ENCODE results near the gene FAM3D.

The FAM3D gene

DNA sequence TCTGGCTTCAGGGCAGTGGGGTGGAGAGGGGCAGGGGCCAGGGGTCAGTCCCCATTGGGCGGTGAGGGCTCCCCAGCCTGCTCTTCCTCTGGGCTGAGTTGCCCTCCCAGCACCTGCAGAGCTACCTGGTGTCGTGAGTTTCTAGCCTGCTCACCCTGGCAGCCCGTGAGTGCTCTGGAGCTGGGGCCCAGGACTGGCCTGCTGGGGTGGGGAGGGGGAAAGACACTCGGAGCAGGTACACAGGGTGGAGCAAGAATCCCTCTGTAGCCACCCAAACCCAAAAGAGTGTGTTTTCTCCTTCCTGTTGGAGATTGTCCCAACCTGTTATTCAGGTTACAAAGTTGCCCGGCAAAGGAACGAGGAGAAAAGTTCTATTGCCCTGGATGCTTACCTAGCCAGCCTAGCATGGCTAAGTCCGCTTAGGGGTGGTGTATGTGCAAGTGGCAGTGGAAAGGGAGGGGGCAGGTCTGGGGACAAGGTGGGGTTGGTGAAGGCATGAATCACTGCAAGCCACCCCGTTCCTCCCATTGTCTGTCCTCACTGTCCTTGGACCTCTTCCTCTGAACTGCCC, 8.9 kb downstream of the FAM3D start:
- Histone ChIP-seq H4K20me1 (ENCODE audit: insufficient read depth) (no peaks in the 10 kb centered on the region), H3K27me3 (ENCODE audit: insufficient read depth, low read depth) (no peaks in the 10 kb centered on the region), H3K4me3 (IDR thresholded peaks at IDR 0.05; ENCODE audit: insufficient read depth, low read depth, low read length) (no peak overlapping the region), H3K4me1 (ENCODE audit: low read depth, poor library complexity, severe bottlenecking) (no peaks in the 10 kb centered on the region), H3K4me2 (no peak overlapping the region), H3K79me2 (ENCODE audit: insufficient read depth, low read depth) (no peaks in the 10 kb centered on the region), H3K9ac (no peak overlapping the region), H3K36me3 (ENCODE audit: insufficient read depth) (no peaks in the 10 kb centered on the region), H2AFZ (ENCODE audit: low read depth) (no peak overlapping the region), H3K27ac (no peak overlapping the region)
- TF ChIP-seq, protein P1, sequence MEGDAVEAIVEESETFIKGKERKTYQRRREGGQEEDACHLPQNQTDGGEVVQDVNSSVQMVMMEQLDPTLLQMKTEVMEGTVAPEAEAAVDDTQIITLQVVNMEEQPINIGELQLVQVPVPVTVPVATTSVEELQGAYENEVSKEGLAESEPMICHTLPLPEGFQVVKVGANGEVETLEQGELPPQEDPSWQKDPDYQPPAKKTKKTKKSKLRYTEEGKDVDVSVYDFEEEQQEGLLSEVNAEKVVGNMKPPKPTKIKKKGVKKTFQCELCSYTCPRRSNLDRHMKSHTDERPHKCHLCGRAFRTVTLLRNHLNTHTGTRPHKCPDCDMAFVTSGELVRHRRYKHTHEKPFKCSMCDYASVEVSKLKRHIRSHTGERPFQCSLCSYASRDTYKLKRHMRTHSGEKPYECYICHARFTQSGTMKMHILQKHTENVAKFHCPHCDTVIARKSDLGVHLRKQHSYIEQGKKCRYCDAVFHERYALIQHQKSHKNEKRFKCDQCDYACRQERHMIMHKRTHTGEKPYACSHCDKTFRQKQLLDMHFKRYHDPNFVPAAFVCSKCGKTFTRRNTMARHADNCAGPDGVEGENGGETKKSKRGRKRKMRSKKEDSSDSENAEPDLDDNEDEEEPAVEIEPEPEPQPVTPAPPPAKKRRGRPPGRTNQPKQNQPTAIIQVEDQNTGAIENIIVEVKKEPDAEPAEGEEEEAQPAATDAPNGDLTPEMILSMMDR (conservative IDR thresholded peaks at IDR 0.05; ENCODE audit: low read depth, low read length) = no peak

DNA sequence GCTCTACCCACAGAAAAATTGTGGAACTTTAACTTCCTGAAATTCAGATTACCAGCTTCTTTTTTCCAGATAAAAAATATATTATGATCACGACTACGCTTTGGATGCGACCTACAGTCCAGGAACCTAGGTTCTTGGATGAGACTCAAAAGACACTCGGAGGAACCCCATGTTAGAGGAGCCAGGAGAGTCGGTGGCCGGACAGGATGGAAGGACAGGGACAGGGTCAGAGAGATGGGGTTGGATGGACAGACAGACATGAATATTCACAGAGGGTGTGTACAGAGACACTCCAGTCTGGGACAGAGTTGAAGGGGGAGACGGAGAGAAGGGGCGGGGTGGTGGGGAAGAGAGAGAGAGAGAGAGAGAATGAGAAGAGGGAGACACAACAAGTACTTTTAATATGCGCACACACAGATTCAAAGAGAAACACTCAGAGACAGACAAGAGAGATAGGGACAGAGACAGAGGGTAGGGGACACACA, 9.5 kb downstream of the FAM3D start:
- TF ChIP-seq, protein P1 (conservative IDR thresholded peaks at IDR 0.05; ENCODE audit: low read depth, low read length) = no peak
- no peaks in the 10 kb centered on the region for H4K20me1 ChIP-seq (ENCODE audit: insufficient read depth)
- no peaks in the 10 kb centered on the region for H3K27me3 ChIP-seq (ENCODE audit: insufficient read depth, low read depth)
- H3K4me3 ChIP-seq (IDR thresholded peaks at IDR 0.05; ENCODE audit: insufficient read depth, low read depth, low read length) = no peak overlapping the region
- H2AFZ ChIP-seq (ENCODE audit: low read depth) = no peak overlapping the region
- no peaks in the 10 kb centered on the region for H3K79me2 ChIP-seq (ENCODE audit: insufficient read depth, low read depth)
- H3K9ac ChIP-seq = no peak overlapping the region
- no peak overlapping the region for H3K27ac ChIP-seq
- no peaks in the 10 kb centered on the region for H3K36me3 ChIP-seq (ENCODE audit: insufficient read depth)
- H3K4me1 ChIP-seq (ENCODE audit: low read depth, poor library complexity, severe bottlenecking) = no peaks in the 10 kb centered on the region
- H3K4me2 ChIP-seq = no peak overlapping the region

DNA sequence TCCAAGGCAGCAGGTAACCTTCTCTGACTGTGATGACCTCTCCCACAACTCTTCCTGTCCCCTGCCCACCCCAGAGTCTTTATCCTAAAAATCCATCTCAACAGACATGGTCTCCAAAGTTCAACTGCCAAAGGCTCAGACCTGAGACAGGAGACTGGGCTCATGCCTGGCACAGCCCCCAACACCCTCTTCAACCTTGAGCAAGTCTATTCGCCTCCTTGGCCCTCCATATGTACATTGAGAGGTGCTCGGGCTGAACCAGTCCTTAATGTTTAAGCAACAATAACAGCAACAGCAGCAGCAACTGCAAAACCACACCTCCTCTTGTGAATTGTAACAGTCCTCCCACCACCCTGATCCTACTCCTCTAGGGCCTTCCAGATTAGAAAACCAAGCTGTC, 9.9 kb downstream of the FAM3D start:
- no peak overlapping the region for H3K9ac ChIP-seq
- H2AFZ ChIP-seq (ENCODE audit: low read depth) = no peak overlapping the region
- H3K4me3 ChIP-seq (IDR thresholded peaks at IDR 0.05; ENCODE audit: insufficient read depth, low read depth, low read length) = no peak overlapping the region
- TF ChIP-seq, protein P1 (conservative IDR thresholded peaks at IDR 0.05; ENCODE audit: low read depth, low read length) = no peak
- H3K27me3 ChIP-seq (ENCODE audit: insufficient read depth, low read depth) = no peaks in the 10 kb centered on the region
- H3K27ac ChIP-seq = no peak overlapping the region
- H3K36me3 ChIP-seq (ENCODE audit: insufficient read depth) = no peaks in the 10 kb centered on the region
- H4K20me1 ChIP-seq (ENCODE audit: insufficient read depth) = no peaks in the 10 kb centered on the region
- H3K79me2 ChIP-seq (ENCODE audit: insufficient read depth, low read depth) = no peaks in the 10 kb centered on the region
- H3K4me1 ChIP-seq (ENCODE audit: low read depth, poor library complexity, severe bottlenecking) = no peaks in the 10 kb centered on the region
- no peak overlapping the region for H3K4me2 ChIP-seq

DNA sequence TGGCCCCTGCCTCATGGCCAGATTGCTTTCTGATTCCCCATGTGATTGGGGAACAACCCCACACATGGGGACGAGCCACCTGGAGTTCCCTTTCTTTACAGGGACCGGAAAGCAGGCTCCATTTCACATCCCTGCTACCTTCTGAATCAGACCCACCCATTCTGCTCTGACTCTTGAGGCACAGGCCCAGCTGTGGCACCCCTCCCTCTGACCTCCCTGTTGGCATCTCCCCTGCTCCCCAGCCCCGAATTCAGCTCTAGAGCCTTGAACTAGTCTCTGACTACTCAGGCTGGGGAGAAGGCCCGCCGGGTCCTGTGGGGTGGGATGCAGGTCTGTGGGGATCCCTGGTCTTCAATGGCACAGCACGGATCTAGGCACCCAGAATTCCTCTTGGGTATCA, 12.1 kb downstream of the FAM3D start:
- no peaks in the 10 kb centered on the region for H3K36me3 ChIP-seq (ENCODE audit: insufficient read depth)

More for the DNA sequence above, 12.1 kb downstream of the FAM3D start:
- H3K4me3 ChIP-seq (IDR thresholded peaks at IDR 0.05; ENCODE audit: insufficient read depth, low read depth, low read length) = no peak overlapping the region
- no peaks in the 10 kb centered on the region for H3K27me3 ChIP-seq (ENCODE audit: insufficient read depth, low read depth)
- H2AFZ ChIP-seq (ENCODE audit: low read depth) = no peak overlapping the region
- no peak overlapping the region for H3K9ac ChIP-seq
- no peaks in the 10 kb centered on the region for H3K4me1 ChIP-seq (ENCODE audit: low read depth, poor library complexity, severe bottlenecking)
- H3K79me2 ChIP-seq (ENCODE audit: insufficient read depth, low read depth) = no peaks in the 10 kb centered on the region
- H3K4me2 ChIP-seq = no peak overlapping the region
- TF ChIP-seq, protein P1 (conservative IDR thresholded peaks at IDR 0.05; ENCODE audit: low read depth, low read length) = no peak
- no peaks in the 10 kb centered on the region for H4K20me1 ChIP-seq (ENCODE audit: insufficient read depth)
- H3K27ac ChIP-seq = no peak overlapping the region
